SJCRH30 (cell line): ENCODE results near the gene ZAP70. TPM values are rescaled to one million over a fixed set of nuclear protein-coding genes. Genes with fewer than 3 reads are reported as not detected.

Source experiments
- DNase-seq, 2 experiments: peaks; one replicate each; pipeline ENCODE4 v3.0.0-alpha.2; 2015 to 2020
- H3K27ac ChIP-seq: fragments of 250-450 bp; sonication (Bioruptor Pico); 2 replicates; pipeline ENCODE4 v1.5.1; 2020; ENCODE audit warnings: mild to moderate bottlenecking, moderate library complexity
- H3K27me3 ChIP-seq: fragments of 250-450 bp; sonication (Bioruptor Pico); 2 replicates; pipeline ENCODE4 v1.5.1; 2020; ENCODE audit warnings: mild to moderate bottlenecking, moderate library complexity
- H3K36me3 ChIP-seq: fragments of 250-450 bp; sonication (Bioruptor Pico); 2 replicates; pipeline ENCODE4 v1.5.1; 2020; ENCODE audit warnings: mild to moderate bottlenecking, moderate library complexity
- H3K4me1 ChIP-seq: fragments of 250-450 bp; sonication (Bioruptor Pico); 2 replicates; pipeline ENCODE4 v1.5.1; 2020; ENCODE audit warnings: mild to moderate bottlenecking, moderate library complexity
- H3K4me3 ChIP-seq: fragments of 250-450 bp; sonication (Bioruptor Pico); 2 replicates; pipeline ENCODE4 v1.5.1; 2020; ENCODE audit warnings: mild to moderate bottlenecking, moderate library complexity
- H3K9me3 ChIP-seq: fragments of 250-450 bp; sonication (Bioruptor Pico); replicated peaks from 2 replicates; pipeline ENCODE4 v1.5.1; 2020; ENCODE audit warnings: mild to moderate bottlenecking, moderate library complexity
- total RNA-seq: library from RNA; depleted of rRNA; stranded (reverse); fragments of >200 nt; shearing (Covaris generic); gene quantifications from 2 replicates; pipeline ENCODE4 v1.2.3, GENCODE V29; 2014

Gene ZAP70
- total RNA-seq, 1 experiment from 2014 or later: 0.30 TPM

DNA sequence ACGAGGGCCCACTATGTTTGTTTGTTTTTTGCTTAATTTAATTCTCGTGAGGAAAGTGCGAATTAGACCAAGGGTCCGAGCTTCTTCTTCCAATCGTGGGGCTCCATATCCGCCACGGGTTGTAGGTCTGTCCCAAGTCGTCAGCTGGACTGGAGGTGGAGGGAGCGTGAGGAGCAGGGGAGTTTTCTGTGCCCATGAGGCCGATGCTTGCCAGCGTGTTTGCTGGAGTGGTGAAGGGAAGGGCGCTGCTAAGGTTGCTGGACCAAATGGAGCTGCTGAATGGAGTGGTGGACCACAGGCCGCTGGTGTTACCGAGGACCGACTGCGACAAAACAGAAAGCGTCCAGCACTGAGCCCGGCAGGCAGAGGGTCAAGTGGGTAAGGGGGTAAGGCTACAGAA, 43.7 kb downstream of the ZAP70 start:
- H3K27ac ChIP-seq: no peak overlapping the region
- peaks cover 26% of the 10 kb centered on the region; the same call in 1 of the 2 replicates for H3K36me3 ChIP-seq
- no peak for DNase-seq
- peaks cover 14% of the 10 kb centered on the region for H3K4me1 ChIP-seq
- H3K4me3 ChIP-seq: no peak overlapping the region
- H3K9me3 ChIP-seq: no peaks in the 10 kb centered on the region
- H3K27me3 ChIP-seq: no peaks in the 10 kb centered on the region

DNA sequence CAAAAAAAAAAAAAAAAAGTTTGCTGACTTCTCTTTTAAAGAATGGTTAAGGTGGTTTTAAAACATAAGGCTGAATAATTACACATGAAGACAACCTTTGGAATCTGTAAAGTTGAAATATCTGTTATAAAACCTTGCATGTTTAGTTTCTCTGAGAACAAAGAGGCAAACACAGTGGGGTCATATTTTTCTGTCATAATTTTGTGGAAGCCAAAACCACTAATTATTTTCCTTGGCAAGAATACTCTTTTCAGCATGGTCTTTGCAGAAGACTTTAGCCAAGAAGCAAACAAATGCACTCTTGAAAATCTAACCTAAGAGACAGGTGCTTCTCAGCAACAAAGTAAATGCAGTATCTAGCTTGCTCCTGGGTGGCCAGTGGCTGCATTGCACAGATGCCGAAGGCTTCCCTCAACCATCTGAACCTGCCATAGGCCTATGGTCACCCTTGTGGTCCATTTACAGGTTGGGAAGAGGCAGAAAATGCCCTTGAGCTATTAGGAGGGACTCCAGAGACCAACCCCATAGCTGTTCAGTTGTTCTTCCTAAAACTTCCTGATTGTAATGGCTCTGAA, 44.8 kb downstream of the ZAP70 start:
- H3K4me3 ChIP-seq: no peak overlapping the region
- no peaks in the 10 kb centered on the region for H3K9me3 ChIP-seq
- no peaks in the 10 kb centered on the region for H3K27me3 ChIP-seq
- peak; percentile 80 to 83 for DNase-seq
- peaks cover 10% of the 10 kb centered on the region for H3K4me1 ChIP-seq
- peak overlapping the region; percentile 16; the same call in 1 of the 2 replicates for H3K27ac ChIP-seq
- H3K36me3 ChIP-seq: peaks cover 26% of the 10 kb centered on the region; the same call in 1 of the 2 replicates

DNA sequence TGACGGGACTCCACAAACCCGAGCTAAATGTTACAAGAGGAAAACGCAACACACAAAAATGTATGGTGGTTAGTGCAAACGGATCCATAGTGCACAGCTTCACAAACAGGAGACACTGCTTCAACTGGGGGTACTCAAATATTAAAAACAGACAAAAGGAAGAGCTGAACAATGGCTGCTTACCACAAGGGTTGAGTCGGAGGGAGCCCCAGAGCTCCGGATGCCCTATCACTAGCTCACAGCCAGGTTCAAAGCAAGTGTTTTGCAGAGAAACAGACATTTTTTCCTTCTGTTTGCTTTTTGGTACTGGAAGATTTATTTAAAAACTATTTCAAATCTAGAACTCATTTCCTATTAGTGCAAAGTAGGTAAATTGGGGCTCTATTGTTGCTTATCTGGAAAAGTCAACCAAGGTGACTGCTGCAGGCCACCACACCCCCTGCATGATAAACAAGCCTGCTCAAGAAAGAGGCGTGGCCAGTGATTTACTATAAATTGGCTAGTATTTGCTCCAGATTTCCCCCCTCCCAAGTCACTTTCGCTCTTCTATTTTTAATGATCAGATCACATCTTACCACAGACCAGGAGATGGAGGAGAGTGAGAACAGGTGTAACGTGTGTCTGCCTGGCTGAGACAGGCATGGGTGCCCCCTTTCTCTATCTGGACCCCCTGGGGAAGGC, 46.5 kb downstream of the ZAP70 start:
- Histone ChIP-seq H3K4me3 (no peak overlapping the region), H3K36me3 (peaks cover 26% of the 10 kb centered on the region; the same call in 1 of the 2 replicates), H3K9me3 (no peaks in the 10 kb centered on the region), H3K27ac (no peak overlapping the region), H3K27me3 (no peaks in the 10 kb centered on the region), H3K4me1 (peaks cover 10% of the 10 kb centered on the region)
- DNase-seq: no peak

DNA sequence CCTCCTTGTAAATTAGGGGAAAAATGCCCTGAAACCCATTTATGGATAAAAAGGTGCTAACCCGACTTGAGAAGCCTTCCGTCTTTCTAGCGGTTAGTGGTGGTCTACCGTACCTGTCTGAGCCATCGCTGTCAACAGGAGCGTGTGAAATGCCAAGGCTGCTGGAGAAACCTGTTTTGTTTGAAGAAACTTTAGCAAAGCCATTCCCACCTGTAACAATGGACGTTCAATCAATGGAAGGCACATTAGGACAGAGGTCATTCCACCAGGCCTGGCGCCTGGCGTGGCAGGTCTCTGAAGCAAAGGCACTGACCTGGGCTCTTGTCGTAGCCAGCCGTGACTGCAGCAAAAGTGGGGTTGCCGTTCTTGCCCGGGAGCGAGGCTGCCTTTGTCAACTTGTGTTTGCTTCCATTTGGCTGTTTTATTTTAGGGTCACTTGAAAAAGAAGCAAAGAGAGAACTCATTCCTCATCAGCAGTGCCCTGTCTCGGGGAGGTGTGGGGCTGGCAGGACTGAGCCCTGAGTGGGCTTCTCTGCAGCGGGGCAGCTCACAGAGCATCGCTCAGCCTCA, 47.2 kb downstream of the ZAP70 start:
- Histone ChIP-seq H3K4me3 (no peak overlapping the region), H3K27ac (no peak overlapping the region), H3K9me3 (no peaks in the 10 kb centered on the region), H3K27me3 (no peaks in the 10 kb centered on the region), H3K4me1 (peaks cover 10% of the 10 kb centered on the region), H3K36me3 (peaks cover 30% of the 10 kb centered on the region)
- DNase-seq: no peak

DNA sequence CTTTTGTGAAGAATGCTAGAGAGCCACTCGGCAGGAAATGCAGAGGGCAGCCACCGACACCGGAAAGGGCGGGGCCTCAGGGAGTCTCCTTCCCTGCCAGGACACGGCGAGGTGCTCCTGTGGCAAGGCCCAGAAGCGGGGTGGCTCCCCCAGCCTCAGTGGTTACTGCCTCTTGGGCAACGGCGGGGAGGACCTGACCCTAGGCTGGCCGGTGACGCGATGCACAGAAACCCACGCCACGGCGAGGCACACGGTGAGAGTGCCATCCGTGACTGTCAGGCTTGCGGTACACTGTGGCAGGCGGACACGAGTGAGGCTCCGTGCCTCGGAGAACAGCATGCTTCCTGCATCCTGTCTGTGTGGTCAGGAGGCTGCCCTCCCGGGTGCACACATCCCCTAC, 47.8 kb downstream of the ZAP70 start:
- no peaks in the 10 kb centered on the region for H3K9me3 ChIP-seq
- peaks cover 32% of the 10 kb centered on the region for H3K36me3 ChIP-seq
- no peaks in the 10 kb centered on the region for H3K27me3 ChIP-seq
- peaks cover 10% of the 10 kb centered on the region for H3K4me1 ChIP-seq
- no peak for DNase-seq
- H3K4me3 ChIP-seq: no peak overlapping the region
- no peak overlapping the region for H3K27ac ChIP-seq

DNA sequence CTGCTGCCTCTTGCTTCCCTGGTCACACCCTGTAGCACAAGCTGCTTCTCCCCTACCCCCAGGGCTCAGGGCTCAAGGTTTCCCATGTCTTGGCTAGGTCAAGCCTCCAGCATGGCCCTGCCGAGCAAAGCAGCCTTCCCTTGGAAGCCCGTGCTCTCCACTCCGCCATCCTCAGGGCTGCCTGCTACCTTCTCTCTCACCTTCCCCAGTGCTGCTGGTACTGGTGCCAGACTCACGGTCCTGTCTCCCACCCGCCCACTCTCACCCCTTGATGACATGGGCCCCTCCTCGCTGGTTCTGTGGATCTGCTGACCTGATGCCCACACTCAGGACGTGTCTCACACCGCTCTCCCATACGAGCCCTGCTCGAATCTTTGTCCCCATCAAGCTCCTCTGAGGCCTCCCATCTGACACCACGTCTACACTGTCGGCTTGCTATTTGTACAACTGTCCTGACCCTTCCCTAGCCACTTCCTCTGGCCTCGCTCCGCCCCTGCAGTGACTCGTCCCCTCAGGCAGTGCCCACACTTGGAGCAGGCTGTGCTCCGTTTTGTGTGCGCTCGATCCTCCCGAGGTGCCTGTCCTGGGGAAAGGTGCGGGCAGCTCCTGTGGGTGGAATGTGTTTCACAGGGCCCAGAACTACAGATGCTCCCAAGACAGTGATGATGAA, 49.9 kb downstream of the ZAP70 start:
- H3K27me3 ChIP-seq: no peaks in the 10 kb centered on the region
- peaks cover 21% of the 10 kb centered on the region for H3K36me3 ChIP-seq
- no peaks in the 10 kb centered on the region for H3K9me3 ChIP-seq
- peaks cover 6% of the 10 kb centered on the region for H3K4me1 ChIP-seq
- no peak overlapping the region for H3K4me3 ChIP-seq
- no peak overlapping the region for H3K27ac ChIP-seq
- DNase-seq: no peak

DNA sequence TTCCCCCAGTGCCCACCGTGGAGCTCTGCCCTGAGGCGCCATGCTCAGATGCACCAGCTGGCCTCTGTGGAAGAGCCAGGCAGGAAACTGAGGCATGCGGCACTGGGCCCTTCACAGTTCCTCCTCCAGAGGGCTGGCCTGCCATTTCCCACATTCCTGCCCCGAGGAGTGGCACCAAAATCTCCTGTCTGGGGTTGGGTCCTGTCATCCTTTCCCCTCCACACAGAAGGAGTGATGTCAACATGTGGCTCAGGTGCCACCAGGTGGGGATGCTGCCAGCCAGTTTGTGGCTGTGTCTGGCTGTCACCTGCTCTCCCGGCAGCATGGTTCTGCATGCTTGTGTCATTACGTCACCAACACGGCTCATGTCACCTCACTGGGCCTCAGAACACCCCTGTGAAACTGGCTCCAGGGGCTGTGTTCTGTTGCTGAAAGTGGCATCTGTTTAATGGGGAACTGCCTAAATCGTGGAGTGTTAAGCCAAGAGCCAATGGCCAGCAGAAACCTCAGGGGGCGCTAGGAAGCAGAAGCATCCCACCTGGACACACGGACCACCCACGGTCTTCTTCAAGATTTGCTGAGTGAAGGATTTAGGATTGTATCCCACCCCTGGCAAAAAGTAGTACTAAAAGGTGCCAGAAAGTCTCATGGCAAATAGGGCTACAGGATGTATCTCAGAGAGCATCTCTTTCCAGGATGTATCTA, 51.3 kb downstream of the ZAP70 start:
- Histone ChIP-seq H3K27ac (no peak overlapping the region), H3K36me3 (peaks cover 15% of the 10 kb centered on the region), H3K4me1 (no peaks in the 10 kb centered on the region), H3K4me3 (no peak overlapping the region), H3K27me3 (no peaks in the 10 kb centered on the region), H3K9me3 (no peaks in the 10 kb centered on the region)
- no peak for DNase-seq

DNA sequence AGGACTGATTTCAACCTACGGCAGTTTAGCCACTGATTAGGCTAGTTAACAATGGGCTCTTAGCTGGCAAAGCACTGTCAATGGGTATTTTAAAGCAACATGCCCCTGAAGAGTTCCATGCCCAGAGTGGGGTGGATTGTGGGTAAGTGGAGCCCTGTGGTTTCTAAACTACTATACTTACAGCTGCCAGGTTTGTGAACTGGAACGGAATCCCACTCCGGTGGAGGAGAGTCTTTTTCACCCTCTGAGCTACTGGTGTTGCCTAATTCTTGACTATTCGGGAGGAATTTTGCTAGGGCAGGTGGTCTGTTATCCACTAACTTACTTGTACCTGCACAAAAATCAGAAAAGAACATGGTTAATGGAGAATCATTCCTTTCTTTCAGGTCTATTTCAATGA, 52.6 kb downstream of the ZAP70 start:
- no peak overlapping the region for H3K27ac ChIP-seq
- no peaks in the 10 kb centered on the region for H3K27me3 ChIP-seq
- peaks cover 7% of the 10 kb centered on the region for H3K36me3 ChIP-seq
- no peak overlapping the region for H3K4me3 ChIP-seq
- H3K4me1 ChIP-seq: no peaks in the 10 kb centered on the region
- DNase-seq: no peak
- no peaks in the 10 kb centered on the region for H3K9me3 ChIP-seq

DNA sequence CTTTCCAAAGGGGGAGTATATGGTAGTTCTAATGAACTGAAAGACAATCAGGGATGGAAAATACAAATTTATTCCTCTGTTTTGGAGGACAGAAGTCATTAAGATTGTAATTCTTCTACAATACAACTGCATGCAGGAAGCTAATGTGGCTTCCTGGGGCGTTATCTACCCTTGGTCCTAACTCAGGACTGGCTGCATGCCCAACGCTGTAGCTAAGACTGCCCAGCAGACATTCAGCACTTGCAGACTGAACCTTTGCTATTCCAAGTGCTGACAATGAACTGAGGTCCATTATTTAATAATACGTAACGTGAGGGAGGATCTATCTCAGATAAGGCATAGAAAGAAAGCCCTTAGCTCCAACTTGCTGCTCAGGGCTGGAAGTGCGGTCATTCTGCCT, 53.2 kb downstream of the ZAP70 start:
- no peak overlapping the region for H3K4me3 ChIP-seq
- no peaks in the 10 kb centered on the region for H3K27me3 ChIP-seq
- no peaks in the 10 kb centered on the region for H3K4me1 ChIP-seq
- peaks cover 7% of the 10 kb centered on the region for H3K36me3 ChIP-seq
- H3K27ac ChIP-seq: no peak overlapping the region
- DNase-seq: no peak
- H3K9me3 ChIP-seq: no peaks in the 10 kb centered on the region

DNA sequence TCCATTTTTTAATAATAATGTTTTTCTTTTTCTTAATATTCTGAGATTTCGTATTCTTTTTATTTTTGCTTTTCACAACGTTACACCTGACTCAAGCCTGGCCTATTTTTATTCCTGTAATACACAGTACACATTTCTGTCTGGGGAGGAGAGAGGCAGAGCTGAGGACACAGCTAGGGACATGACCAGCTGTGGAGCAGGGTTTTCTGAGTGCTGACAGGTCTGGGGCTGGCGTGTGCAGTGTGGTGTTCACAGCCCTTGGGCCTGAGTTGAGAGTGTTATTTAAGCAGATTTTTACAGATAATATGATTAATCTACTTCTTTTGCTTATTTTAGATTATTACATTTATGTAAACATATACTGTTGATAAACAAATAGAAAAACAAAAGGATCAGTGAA, 55.9 kb downstream of the ZAP70 start:
- no peaks in the 10 kb centered on the region for H3K4me1 ChIP-seq
- H3K27me3 ChIP-seq: no peaks in the 10 kb centered on the region
- no peak overlapping the region for H3K4me3 ChIP-seq
- H3K27ac ChIP-seq: no peak overlapping the region
- H3K36me3 ChIP-seq: peaks cover 7% of the 10 kb centered on the region
- no peak for DNase-seq
- no peaks in the 10 kb centered on the region for H3K9me3 ChIP-seq

DNA sequence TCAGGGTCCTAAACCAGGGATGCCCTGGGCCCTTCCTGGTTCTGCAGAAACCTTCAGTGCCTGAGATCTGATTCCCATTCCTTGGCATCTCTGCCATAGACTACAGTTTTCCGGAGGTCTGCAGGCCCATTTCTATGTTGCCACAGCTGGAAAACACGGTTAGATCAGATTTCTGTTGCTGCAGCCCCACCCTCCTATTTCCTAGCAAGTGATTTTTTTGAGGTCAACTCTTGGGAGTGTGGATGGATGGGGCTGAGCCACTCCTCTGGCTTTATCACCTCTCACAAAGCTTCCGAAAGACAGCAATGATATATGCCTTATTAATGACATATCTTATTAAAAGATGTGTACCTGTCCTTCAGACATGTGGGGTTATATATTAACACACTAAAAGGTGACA, 56.3 kb downstream of the ZAP70 start:
- H3K27ac ChIP-seq: no peak overlapping the region
- no peaks in the 10 kb centered on the region for H3K9me3 ChIP-seq
- DNase-seq: no peak
- H3K27me3 ChIP-seq: no peaks in the 10 kb centered on the region
- no peaks in the 10 kb centered on the region for H3K4me1 ChIP-seq
- peaks cover 7% of the 10 kb centered on the region for H3K36me3 ChIP-seq
- no peak overlapping the region for H3K4me3 ChIP-seq

DNA sequence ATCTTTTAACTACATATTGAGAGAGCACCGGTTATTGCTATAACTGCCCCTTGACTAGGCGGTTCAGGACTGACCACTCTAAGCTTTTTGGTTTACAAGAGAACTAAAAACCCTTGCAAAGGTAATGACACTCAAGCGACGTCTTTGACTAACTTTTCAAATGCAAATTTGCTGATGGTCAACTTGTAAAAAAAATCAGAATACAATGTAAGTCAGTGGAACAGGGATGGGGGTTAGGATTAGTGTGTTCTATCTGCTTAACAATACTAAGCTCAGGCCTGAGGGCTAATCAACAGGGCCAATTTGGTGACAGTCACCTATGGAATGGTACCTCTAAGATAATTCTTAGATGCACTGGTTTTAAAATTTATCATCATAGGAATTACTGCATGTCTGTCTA, 57.1 kb downstream of the ZAP70 start:
- Histone ChIP-seq H3K9me3 (no peaks in the 10 kb centered on the region), H3K27me3 (no peaks in the 10 kb centered on the region), H3K4me1 (no peaks in the 10 kb centered on the region), H3K36me3 (peaks cover 5% of the 10 kb centered on the region), H3K4me3 (no peak overlapping the region), H3K27ac (no peak overlapping the region)
- no peak for DNase-seq

DNA sequence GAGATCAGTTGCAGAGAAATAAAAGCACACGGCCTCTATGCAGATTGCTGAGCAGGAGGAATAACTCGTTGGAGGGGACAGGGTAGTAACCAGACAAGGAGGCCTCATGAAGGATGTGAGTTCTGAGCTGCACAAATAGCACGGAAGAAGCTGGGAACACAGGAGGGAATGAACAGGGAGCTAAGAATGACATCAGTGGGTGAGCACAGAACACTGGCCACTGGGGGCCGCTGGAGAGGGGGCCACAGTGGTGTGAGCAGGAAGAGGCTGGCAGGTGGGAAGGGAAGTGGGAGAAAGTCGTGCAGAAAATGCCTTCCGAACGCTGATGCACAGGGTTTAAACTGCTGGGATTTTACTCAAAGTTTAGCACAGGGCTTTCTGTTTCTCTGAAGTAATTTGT, 61.0 kb downstream of the ZAP70 start:
- H3K27ac ChIP-seq: no peak overlapping the region
- no peaks in the 10 kb centered on the region for H3K9me3 ChIP-seq
- no peak overlapping the region for H3K4me3 ChIP-seq
- peak in 1 of 2 experiments; percentile 17 for DNase-seq
- no peaks in the 10 kb centered on the region for H3K27me3 ChIP-seq
- no peaks in the 10 kb centered on the region; the same call in 1 of the 2 replicates for H3K36me3 ChIP-seq
- H3K4me1 ChIP-seq: no peaks in the 10 kb centered on the region

DNA sequence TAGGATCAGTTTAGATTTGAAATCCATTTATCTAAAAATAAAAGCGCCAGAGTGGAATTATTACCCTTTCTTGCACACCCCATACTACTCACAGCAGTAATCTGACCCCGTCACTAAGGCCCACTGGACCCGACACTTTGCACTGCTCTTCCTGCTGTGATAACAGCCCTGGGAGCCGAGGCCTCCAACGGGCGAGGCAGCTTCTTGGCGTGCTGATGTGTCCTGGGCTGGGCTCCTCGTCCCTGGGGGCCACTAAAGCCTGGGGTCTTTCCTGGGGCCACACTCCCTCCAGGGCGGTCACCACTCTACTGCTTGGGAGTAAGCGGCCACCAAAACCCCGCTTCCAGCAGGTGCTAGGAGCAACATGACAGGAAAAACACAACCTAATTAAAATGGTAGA, 61.7 kb downstream of the ZAP70 start:
- no peaks in the 10 kb centered on the region for H3K4me1 ChIP-seq
- no peaks in the 10 kb centered on the region; the same call in 1 of the 2 replicates for H3K36me3 ChIP-seq
- H3K4me3 ChIP-seq: no peak overlapping the region
- H3K27me3 ChIP-seq: no peaks in the 10 kb centered on the region
- H3K9me3 ChIP-seq: no peaks in the 10 kb centered on the region
- no peak for DNase-seq
- H3K27ac ChIP-seq: no peak overlapping the region

DNA sequence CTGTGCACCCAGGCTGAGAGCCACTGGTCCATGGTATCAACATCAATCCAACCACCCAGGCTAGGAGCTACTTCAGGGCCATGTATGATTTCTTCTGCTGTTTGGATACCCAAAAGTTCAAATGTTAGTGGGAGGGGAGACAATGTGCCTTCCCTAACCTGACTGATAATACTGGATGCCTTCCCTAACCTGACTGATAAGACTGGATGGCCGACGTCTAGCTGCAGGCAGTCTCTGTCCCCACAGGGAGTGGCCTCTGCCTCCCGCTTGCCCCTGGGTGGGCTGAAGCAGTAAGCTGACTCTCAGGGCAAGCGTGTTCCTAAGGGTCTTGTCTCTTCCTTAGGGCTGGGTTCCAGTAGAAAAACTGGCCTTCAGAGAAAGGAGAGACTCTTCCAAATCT, 65.8 kb downstream of the ZAP70 start:
- Histone ChIP-seq H3K9me3 (no peaks in the 10 kb centered on the region), H3K27ac (no peak overlapping the region), H3K36me3 (no peaks in the 10 kb centered on the region; the same call in none of the 2 replicates), H3K4me3 (no peak overlapping the region), H3K27me3 (no peaks in the 10 kb centered on the region), H3K4me1 (no peaks in the 10 kb centered on the region)
- no peak for DNase-seq
